Measurements from ENCODE around the gene MTA3.

MTA3 gene

GRCh38 chr2:42771546-42772153, 203.2 kb downstream of the MTA3 start:
- no peak for DNase-seq (ENCODE audit: extremely low read depth, low read depth)
- TF ChIP-seq CTCF (IDR thresholded peaks at IDR 0.05; ENCODE audit: low read depth, low read length) = no peak

- no peak for DNase-seq (ENCODE audit: extremely low read depth, low read depth)
- TF ChIP-seq CTCF (IDR thresholded peaks at IDR 0.05; ENCODE audit: low read depth, low read length) = no peak
Observed at GRCh38 chr2:42775186-42775585, 206.8 kb downstream of the MTA3 start.

GRCh38 chr2:42775810-42776209, 207.4 kb downstream of the MTA3 start:
- no peak for DNase-seq (ENCODE audit: extremely low read depth, low read depth)

GRCh38 chr2:42777883-42778805, 209.7 kb downstream of the MTA3 start:
- DNase-seq (ENCODE audit: extremely low read depth, low read depth) = no peak
- no peak for TF ChIP-seq CTCF (IDR thresholded peaks at IDR 0.05; ENCODE audit: low read depth, low read length)

More at GRCh38 chr2:42775810-42776209, 207.4 kb downstream of the MTA3 start:
- TF ChIP-seq CTCF (IDR thresholded peaks at IDR 0.05; ENCODE audit: low read depth, low read length) = no peak

- DNase-seq (ENCODE audit: extremely low read depth, low read depth) = no peak
- no peak for TF ChIP-seq CTCF (IDR thresholded peaks at IDR 0.05; ENCODE audit: low read depth, low read length)
Observed at GRCh38 chr2:42781181-42781580, 212.7 kb downstream of the MTA3 start.

- DNase-seq (ENCODE audit: extremely low read depth, low read depth) = no peak
- no peak for TF ChIP-seq CTCF (IDR thresholded peaks at IDR 0.05; ENCODE audit: low read depth, low read length)
Observed at GRCh38 chr2:42783511-42783910, 215.1 kb downstream of the MTA3 start.

- DNase-seq (ENCODE audit: extremely low read depth, low read depth) = no peak
- no peak for TF ChIP-seq CTCF (IDR thresholded peaks at IDR 0.05; ENCODE audit: low read depth, low read length)
Observed at GRCh38 chr2:42784204-42784880, 215.9 kb downstream of the MTA3 start.
